ENCODE data around the gene ADRA2C. TPM values are rescaled to one million over a fixed set of nuclear protein-coding genes. Genes with fewer than 3 reads are reported as not detected.

Gene ADRA2C
- total RNA-seq, 2 donors from 2014 or later: 16.0 to 17.3 TPM

GRCh38 chr4:3784454-3785291 is 18.5 kb downstream of the ADRA2C start:
- Mint-ChIP-seq H3K27me3 (ENCODE audit: insufficient read depth) (peaks cover 3% of the 10 kb centered on the region), H3K27ac (no peak overlapping the region), H3K9me3 (peaks cover 14% of the 10 kb centered on the region), H3K4me1 (peaks cover 7% of the 10 kb centered on the region), H3K4me3 (no peak overlapping the region), H3K36me3 (ENCODE audit: low read depth) (no peaks in the 10 kb centered on the region)
- Histone ChIP-seq H3K36me3 (ENCODE audit: control insufficient read depth, insufficient read depth, low read length) (no peaks in the 10 kb centered on the region), H3K4me3 (ENCODE audit: low read length) (no peak overlapping the region), H3K4me1 (ENCODE audit: control insufficient read depth, insufficient read depth, low read length) (no peaks in the 10 kb centered on the region), H3K27ac (ENCODE audit: low read depth, low read length) (no peak overlapping the region), H3K9me3 (ENCODE audit: control insufficient read depth, low read length) (peaks cover 9% of the 10 kb centered on the region), H3K9ac (ENCODE audit: extremely low read depth, low read length, poor library complexity, severe bottlenecking) (no peak overlapping the region), H3K27me3 (ENCODE audit: control insufficient read depth, insufficient read depth, low read length, poor library complexity, severe bottlenecking) (no peaks in the 10 kb centered on the region)
- DNase-seq: no peak
- TF ChIP-seq CTCF (conservative IDR thresholded peaks at IDR 0.05): no peak
- 89 to 90% methylated on average over 19 to 23 of the region's 23 CpGs for WGBS, 2 experiments (ENCODE audit: insufficient coverage in 1 of 2, insufficient read length in 1 of 2)

- H3K4me3 Mint-ChIP-seq: no peak overlapping the region
Measured at GRCh38 chr4:3785292-3785565, 19.0 kb downstream of the ADRA2C start.

DNA sequence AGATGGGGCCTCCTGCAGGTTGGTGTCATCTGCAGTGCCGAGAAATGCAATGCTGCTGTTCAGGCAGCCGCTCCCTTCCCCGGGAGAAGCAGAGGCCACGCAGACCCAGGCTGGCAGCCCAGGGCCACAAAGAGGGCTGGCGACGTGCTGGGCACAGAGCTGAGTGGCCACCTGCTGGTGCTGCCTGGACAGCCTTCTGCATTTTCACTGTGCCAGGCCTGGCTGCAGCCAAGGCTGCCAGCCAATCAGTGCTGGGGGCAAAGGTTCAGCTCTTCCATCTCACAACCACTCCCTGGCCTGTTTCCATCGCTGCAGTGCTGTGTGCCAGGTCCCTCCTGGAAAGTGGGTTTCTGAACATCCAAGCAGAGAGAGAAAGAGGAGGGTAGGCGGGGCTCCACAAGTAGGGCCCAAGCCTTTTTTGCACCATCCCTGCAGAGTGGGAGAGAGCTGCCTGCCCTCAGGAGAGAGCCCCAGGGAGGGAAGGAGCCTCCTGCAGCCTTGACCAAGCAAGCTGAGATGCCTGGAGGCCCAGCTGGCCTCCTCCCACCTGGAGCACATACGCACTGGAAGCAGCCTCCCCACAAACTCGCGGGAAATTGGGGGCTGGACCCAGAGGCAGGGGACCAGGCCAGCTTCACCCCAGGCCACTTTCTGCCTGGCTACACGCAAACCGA is 20.1 kb downstream of the ADRA2C start:
- Mint-ChIP-seq H3K4me3 (no peak overlapping the region), H3K27ac (no peak overlapping the region), H3K36me3 (ENCODE audit: low read depth) (no peaks in the 10 kb centered on the region), H3K9me3 (peaks cover 10% of the 10 kb centered on the region), H3K27me3 (ENCODE audit: insufficient read depth) (peaks cover 10% of the 10 kb centered on the region), H3K4me1 (no peaks in the 10 kb centered on the region)
- no peak for DNase-seq
- Histone ChIP-seq H3K4me3 (ENCODE audit: low read length) (no peak overlapping the region), H3K4me1 (ENCODE audit: control insufficient read depth, insufficient read depth, low read length) (no peaks in the 10 kb centered on the region), H3K27me3 (ENCODE audit: control insufficient read depth, insufficient read depth, low read length, poor library complexity, severe bottlenecking) (no peaks in the 10 kb centered on the region), H3K27ac (ENCODE audit: low read depth, low read length) (no peak overlapping the region), H3K9ac (ENCODE audit: extremely low read depth, low read length, poor library complexity, severe bottlenecking) (no peak overlapping the region), H3K9me3 (ENCODE audit: control insufficient read depth, low read length) (peaks cover 7% of the 10 kb centered on the region), H3K36me3 (ENCODE audit: control insufficient read depth, insufficient read depth, low read length) (no peaks in the 10 kb centered on the region)
- peak; percentile 17 for TF ChIP-seq CTCF (conservative IDR thresholded peaks at IDR 0.05)
- WGBS, 2 experiments (ENCODE audit: insufficient coverage in 1 of 2, insufficient read length in 1 of 2): 90 to 92% methylated on average over 11 to 13 of the region's 13 CpGs

More at GRCh38 chr4:3785292-3785565, 19.0 kb downstream of the ADRA2C start:
- Histone ChIP-seq H3K4me3 (ENCODE audit: low read length) (no peak overlapping the region), H3K27me3 (ENCODE audit: control insufficient read depth, insufficient read depth, low read length, poor library complexity, severe bottlenecking) (no peaks in the 10 kb centered on the region), H3K9ac (ENCODE audit: extremely low read depth, low read length, poor library complexity, severe bottlenecking) (no peak overlapping the region), H3K4me1 (ENCODE audit: control insufficient read depth, insufficient read depth, low read length) (no peaks in the 10 kb centered on the region), H3K36me3 (ENCODE audit: control insufficient read depth, insufficient read depth, low read length) (no peaks in the 10 kb centered on the region), H3K27ac (ENCODE audit: low read depth, low read length) (no peak overlapping the region), H3K9me3 (ENCODE audit: control insufficient read depth, low read length) (peaks cover 9% of the 10 kb centered on the region)
- Mint-ChIP-seq H3K9me3 (peaks cover 14% of the 10 kb centered on the region), H3K4me1 (peaks cover 3% of the 10 kb centered on the region), H3K27ac (no peak overlapping the region), H3K27me3 (ENCODE audit: insufficient read depth) (peaks cover 3% of the 10 kb centered on the region), H3K36me3 (ENCODE audit: low read depth) (no peaks in the 10 kb centered on the region)
- no peak for TF ChIP-seq CTCF (conservative IDR thresholded peaks at IDR 0.05)
- no peak for DNase-seq
- WGBS, 2 experiments (ENCODE audit: insufficient coverage in 1 of 2, insufficient read length in 1 of 2): 90 to 91% methylated on average over 4 to 8 of the region's 8 CpGs

Data from endodermal cell (in vitro differentiated cells).